Dedifferentiated amniotic fluid mesenchymal stem cell (primary cell): ENCODE data around the gene TNFSF9.
"Not testable (repeated sequence)": the region's sequence is repeated elsewhere in the genome, so short reads cannot be mapped to it uniquely, and the experiment has no call there.

Experiments used
- DNase-seq: peaks from one replicate; pipeline ENCODE4 v3.0.0-alpha.2; 2016; ENCODE audit errors: extremely low spot score

The TNFSF9 gene

GRCh38 chr19:6532244-6532999, 1.6 kb downstream of the TNFSF9 start:
- no peak for DNase-seq

DNA sequence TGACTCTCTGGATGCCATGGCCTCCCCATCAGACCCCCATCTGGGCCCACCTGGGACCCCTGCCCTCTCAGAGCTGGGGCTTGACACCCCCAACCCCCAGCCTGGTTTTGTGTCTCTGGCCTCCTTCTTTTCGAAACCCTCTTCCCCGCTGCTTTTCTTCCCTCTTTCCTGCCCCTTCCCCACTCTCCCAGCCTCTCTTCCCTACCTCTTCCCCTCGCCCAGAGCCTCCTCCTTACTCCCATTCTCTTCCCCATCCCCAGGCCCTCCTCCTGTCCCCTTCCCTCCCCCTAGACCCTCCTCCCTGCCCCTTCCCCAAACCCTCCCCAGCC, 2.1 kb downstream of the TNFSF9 start:
- DNase-seq: no peak

DNA sequence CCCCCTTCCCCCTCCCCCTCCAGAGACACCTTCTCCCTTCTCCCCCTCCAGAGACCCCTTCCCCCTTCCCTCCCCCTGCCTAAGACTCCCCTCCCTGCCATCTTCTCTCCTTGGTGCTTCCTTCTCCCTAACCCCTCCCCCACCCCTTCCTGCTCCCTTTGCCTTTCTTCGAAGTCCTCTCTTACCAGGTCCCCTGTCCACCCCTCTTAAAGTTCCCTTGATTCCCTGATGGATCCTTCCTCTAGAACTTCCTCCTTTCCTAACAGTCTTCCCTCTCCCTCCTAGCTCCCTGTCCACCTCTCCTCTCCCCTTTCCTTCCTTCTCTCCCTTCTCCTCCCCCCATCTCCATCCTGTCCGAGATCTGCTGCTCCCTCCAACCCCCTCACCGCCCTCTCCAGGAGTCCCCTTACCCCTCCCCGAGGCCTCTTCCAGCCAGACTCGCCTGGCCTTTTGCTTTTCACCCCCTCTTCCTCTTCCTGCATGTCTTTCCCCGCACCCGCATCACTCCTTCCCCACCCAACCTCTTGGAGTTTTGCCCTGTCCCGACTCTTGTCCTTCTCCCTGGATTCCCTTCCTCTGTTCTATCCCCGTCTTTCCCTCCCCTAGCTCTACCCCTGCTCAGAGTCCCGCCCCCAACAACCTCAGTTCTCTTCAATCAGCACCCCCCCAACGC, 3.1 kb downstream of the TNFSF9 start:
- no peak for DNase-seq

GRCh38 chr19:6534451-6535093, 3.7 kb downstream of the TNFSF9 start:
- no peak for DNase-seq

- no peak for DNase-seq
Measured at GRCh38 chr19:6535558-6536137, 4.8 kb downstream of the TNFSF9 start.

- DNase-seq: no peak
Measured at GRCh38 chr19:6539514-6539913, 8.7 kb downstream of the TNFSF9 start.

DNA sequence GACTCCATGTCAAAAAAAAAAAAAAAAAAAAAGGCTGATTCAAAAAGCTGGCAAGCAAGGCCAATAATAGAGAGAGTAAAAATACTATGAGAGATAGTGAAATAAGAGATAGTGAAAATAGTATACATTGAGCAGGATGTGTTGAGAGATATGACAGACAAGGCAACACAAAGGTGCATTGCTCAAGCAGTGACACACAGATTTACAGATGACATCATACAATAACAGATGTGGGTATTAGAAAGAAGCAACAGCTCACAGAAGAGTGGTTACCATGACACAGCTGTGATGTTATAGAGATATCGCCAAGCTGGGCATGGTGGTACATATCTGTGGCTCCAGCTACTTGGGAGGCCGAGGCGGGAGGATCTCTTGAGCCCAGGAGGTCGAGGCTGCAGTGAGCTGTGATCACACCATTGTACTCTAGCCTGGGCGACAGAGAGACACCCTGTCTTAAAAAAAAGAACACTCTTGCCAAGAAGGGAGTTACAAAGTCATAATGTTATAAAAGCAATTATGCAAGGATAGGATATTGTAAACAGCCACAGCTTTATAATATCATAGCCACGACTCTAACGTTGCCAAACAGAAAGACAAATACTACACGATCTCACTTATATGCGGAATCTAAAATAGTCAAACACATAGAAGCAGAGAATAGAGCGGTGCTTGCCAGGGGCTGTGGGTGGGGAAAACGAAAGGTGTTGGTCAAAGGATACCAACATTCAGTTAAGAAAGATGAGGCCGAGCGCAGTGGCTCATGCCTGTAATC, 10.3 kb downstream of the TNFSF9 start:
- no peak for DNase-seq

GRCh38 chr19:6543866-6544347, 13.1 kb downstream of the TNFSF9 start:
- no peak for DNase-seq

DNA sequence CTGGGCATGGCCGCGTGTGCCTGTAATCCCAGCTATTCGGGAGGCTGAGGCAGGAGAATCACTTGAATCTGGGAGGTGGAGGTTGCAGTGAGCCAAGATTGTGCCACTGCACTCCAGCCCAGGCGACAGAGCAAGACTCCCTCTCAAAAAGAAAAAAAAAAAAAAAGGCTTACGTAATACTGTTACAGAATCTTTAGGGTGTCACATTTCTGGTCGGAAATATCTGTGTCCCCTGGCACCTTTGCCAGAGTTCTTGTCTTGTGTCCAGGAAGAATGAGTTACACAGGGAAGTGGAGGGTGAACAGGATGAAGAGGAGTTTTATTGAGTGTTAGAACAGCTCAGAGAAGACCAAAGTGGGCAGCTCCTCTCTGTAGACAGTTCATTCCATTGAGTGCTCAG, 19.9 kb downstream of the TNFSF9 start:
- DNase-seq: not testable (repeated sequence)

GRCh38 chr19:6551091-6551490, 20.3 kb downstream of the TNFSF9 start:
- no peak for DNase-seq

GRCh38 chr19:6551607-6552450, 21.0 kb downstream of the TNFSF9 start:
- DNase-seq: no peak

GRCh38 chr19:6556043-6556449, 25.2 kb downstream of the TNFSF9 start:
- DNase-seq: no peak

GRCh38 chr19:6556480-6557195, 25.8 kb downstream of the TNFSF9 start:
- no peak for DNase-seq

GRCh38 chr19:6562437-6562836, 31.6 kb downstream of the TNFSF9 start:
- DNase-seq: not testable (repeated sequence)

- no peak for DNase-seq
Measured at GRCh38 chr19:6564393-6564792, 33.6 kb downstream of the TNFSF9 start.

DNA sequence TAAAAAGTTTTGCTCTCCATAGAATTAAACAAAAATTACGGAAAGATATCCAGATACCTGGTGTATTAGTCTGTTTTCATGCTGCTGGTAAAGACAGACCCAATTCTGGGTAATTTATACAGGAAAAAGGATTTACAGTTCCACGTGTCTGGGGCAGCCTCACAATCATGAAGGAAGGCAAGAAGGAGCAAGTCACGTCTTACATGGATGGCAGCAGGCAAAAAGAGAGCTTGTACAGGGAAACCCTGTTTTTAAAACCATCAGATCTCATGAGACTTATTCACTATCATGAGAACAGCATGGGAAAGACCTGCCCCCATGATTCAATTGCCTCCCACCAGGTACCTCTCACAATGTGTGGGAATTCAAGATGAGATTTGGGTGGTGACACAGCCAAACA, 35.9 kb downstream of the TNFSF9 start:
- not testable (repeated sequence) for DNase-seq

GRCh38 chr19:6568010-6568526, 37.2 kb downstream of the TNFSF9 start:
- no peak for DNase-seq

GRCh38 chr19:6568816-6569215, 38.0 kb downstream of the TNFSF9 start:
- no peak for DNase-seq

- no peak for DNase-seq
Measured at GRCh38 chr19:6570764-6571163, 39.9 kb downstream of the TNFSF9 start.

- DNase-seq: no peak
Measured at GRCh38 chr19:6571167-6571566, 40.3 kb downstream of the TNFSF9 start.
